ENCODE measurements around the gene DOHH.

DNA sequence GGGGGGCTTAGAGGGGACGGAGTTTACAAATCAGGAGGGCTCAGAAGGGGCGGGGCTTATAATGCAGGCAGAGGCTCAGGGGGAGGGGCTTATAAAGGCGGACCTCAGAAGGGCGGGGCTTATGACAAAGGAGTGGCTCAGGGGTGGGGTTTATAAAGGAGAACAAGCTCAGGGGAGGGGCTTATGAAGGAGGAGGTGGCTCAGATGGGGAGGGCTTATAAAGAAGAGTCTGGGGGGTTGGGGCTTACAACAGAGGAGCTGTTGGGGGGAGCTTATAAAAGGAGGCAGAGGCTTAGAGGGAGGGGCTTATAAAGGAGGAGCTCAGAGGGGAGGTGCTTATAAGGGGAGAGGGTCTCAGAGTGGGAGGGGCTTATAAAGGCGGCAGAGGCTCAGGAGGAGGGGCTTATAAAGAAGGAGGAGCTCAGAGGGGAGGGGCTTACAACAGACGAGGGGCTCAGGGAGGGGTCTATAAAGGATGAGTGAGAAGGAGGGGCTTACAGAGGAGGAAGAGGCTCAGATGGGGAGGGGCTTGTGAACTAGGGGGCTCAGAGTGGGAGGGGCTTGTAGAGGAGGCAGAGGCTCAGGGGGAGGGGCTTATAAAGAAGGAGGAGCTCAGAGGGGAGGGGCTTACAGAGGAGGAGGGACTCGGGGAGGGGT, 21.2 kb downstream of the DOHH start:
- no peak for TF ChIP-seq POLR2A (IDR thresholded peaks at IDR 0.05)
- TF ChIP-seq, protein P1, sequence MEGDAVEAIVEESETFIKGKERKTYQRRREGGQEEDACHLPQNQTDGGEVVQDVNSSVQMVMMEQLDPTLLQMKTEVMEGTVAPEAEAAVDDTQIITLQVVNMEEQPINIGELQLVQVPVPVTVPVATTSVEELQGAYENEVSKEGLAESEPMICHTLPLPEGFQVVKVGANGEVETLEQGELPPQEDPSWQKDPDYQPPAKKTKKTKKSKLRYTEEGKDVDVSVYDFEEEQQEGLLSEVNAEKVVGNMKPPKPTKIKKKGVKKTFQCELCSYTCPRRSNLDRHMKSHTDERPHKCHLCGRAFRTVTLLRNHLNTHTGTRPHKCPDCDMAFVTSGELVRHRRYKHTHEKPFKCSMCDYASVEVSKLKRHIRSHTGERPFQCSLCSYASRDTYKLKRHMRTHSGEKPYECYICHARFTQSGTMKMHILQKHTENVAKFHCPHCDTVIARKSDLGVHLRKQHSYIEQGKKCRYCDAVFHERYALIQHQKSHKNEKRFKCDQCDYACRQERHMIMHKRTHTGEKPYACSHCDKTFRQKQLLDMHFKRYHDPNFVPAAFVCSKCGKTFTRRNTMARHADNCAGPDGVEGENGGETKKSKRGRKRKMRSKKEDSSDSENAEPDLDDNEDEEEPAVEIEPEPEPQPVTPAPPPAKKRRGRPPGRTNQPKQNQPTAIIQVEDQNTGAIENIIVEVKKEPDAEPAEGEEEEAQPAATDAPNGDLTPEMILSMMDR (IDR thresholded peaks at IDR 0.05) = no peak
- TF ChIP-seq POLR2AphosphoS5 (IDR thresholded peaks at IDR 0.05) = no peak
- no peak for TF ChIP-seq EP300 (IDR thresholded peaks at IDR 0.05)

Measured in sigmoid colon (tissue), 4 donors.